Hematopoietic multipotent progenitor cell treated with erythropoietin and hydrocortisone succinate and interleukin-3 and kit ligand, for 4 days (in vitro differentiated cells): Measurements from ENCODE around the gene HTR4.

Experiments used
- DNase-seq: peaks from one replicate; pipeline ENCODE4 v3.0.0-alpha.2; 2015

The HTR4 gene

GRCh38 chr5:148524721-148525120 is 129.6 kb downstream of the HTR4 start:
- no peak for DNase-seq

GRCh38 chr5:148523139-148523538 is 131.2 kb downstream of the HTR4 start:
- peak; percentile 15 for DNase-seq

- DNase-seq = no peak
Observed at GRCh38 chr5:148515460-148515859, 138.9 kb downstream of the HTR4 start.

GRCh38 chr5:148514344-148514743 is 140.0 kb downstream of the HTR4 start:
- no peak for DNase-seq

- no peak for DNase-seq
Observed at GRCh38 chr5:148512498-148512897, 141.8 kb downstream of the HTR4 start.

- DNase-seq = no peak
Observed at GRCh38 chr5:148511810-148512347, 142.4 kb downstream of the HTR4 start.

- DNase-seq = peak; percentile 13
Observed at GRCh38 chr5:148509893-148510292, 144.4 kb downstream of the HTR4 start.

- DNase-seq = no peak
Observed at GRCh38 chr5:148507648-148508047, 146.7 kb downstream of the HTR4 start.

GRCh38 chr5:148499452-148499851 is 154.9 kb downstream of the HTR4 start:
- no peak for DNase-seq

- no peak for DNase-seq
Observed at GRCh38 chr5:148497757-148498156, 156.6 kb downstream of the HTR4 start.

- DNase-seq = no peak
Observed at GRCh38 chr5:148492351-148492750, 162.0 kb downstream of the HTR4 start.

- peak; percentile 26 for DNase-seq
Observed at GRCh38 chr5:148491793-148492184, 162.5 kb downstream of the HTR4 start.

GRCh38 chr5:148491015-148491792 is 163.1 kb downstream of the HTR4 start:
- peak; percentile 47 for DNase-seq

GRCh38 chr5:148488757-148489156 is 165.6 kb downstream of the HTR4 start:
- no peak for DNase-seq

- no peak for DNase-seq
Observed at GRCh38 chr5:148486456-148486855, 167.9 kb downstream of the HTR4 start.

- DNase-seq = no peak
Observed at GRCh38 chr5:148484651-148485050, 169.7 kb downstream of the HTR4 start.

GRCh38 chr5:148483750-148484149 is 170.6 kb downstream of the HTR4 start:
- DNase-seq = no peak

- DNase-seq = peak; percentile 72
Observed at GRCh38 chr5:148482697-148483462, 171.4 kb downstream of the HTR4 start.

- no peak for DNase-seq
Observed at GRCh38 chr5:148482196-148482595, 172.1 kb downstream of the HTR4 start.

- no peak for DNase-seq
Observed at GRCh38 chr5:148477429-148477828, 176.9 kb downstream of the HTR4 start.

GRCh38 chr5:148476302-148476701 is 178.0 kb downstream of the HTR4 start:
- DNase-seq = no peak

GRCh38 chr5:148474025-148474511 is 180.3 kb downstream of the HTR4 start:
- no peak for DNase-seq

GRCh38 chr5:148471379-148471778 is 182.9 kb downstream of the HTR4 start:
- DNase-seq = no peak

- DNase-seq = no peak
Observed at GRCh38 chr5:148469501-148469935, 184.8 kb downstream of the HTR4 start.
